ENCODE results near the gene PIK3CD. TPM values are rescaled to one million over a fixed set of nuclear protein-coding genes. Genes with fewer than 3 reads are reported as not detected.

PIK3CD gene
- total RNA-seq, 4 donors from 2014 or later, result 4.2 to 5.4 (median 5.0) TPM

DNA sequence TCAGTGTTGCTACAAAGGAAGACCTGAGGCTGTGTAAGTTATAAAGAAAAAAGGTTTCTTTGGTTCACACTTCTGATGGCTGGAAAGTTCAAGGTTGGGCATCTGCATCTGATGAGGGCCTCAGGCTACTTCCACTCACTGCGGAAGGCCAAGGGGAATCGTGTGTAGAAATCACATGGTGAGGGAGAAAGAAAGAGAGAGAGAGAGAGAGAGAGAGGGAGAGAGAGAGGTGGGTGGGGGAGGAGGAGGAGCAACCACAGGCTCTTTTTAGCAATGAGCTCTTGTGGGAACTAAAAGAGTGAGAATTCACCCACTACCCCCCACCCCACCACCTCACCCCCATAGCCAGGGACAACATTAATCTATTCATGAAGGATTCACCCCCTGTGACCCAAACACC, 112.4 kb downstream of the PIK3CD start:
- no peak for DNase-seq (ENCODE audit: low spot score in 2 of 2)
- TF ChIP-seq POLR2A (IDR thresholded peaks at IDR 0.05), result no peak
- TF ChIP-seq, protein P1, sequence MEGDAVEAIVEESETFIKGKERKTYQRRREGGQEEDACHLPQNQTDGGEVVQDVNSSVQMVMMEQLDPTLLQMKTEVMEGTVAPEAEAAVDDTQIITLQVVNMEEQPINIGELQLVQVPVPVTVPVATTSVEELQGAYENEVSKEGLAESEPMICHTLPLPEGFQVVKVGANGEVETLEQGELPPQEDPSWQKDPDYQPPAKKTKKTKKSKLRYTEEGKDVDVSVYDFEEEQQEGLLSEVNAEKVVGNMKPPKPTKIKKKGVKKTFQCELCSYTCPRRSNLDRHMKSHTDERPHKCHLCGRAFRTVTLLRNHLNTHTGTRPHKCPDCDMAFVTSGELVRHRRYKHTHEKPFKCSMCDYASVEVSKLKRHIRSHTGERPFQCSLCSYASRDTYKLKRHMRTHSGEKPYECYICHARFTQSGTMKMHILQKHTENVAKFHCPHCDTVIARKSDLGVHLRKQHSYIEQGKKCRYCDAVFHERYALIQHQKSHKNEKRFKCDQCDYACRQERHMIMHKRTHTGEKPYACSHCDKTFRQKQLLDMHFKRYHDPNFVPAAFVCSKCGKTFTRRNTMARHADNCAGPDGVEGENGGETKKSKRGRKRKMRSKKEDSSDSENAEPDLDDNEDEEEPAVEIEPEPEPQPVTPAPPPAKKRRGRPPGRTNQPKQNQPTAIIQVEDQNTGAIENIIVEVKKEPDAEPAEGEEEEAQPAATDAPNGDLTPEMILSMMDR (IDR thresholded peaks at IDR 0.05), result no peak
- 62 to 80% methylated on average over 2 of the region's 2 CpGs for WGBS, 2 donors
- intact Hi-C loops (cut with DNase I; ENCODE audit: low total_unique reads), result no loop called here
- H3K4me3 ChIP-seq (ENCODE audit: low read depth, poor library complexity, severe bottlenecking), result no peak overlapping the region

DNA sequence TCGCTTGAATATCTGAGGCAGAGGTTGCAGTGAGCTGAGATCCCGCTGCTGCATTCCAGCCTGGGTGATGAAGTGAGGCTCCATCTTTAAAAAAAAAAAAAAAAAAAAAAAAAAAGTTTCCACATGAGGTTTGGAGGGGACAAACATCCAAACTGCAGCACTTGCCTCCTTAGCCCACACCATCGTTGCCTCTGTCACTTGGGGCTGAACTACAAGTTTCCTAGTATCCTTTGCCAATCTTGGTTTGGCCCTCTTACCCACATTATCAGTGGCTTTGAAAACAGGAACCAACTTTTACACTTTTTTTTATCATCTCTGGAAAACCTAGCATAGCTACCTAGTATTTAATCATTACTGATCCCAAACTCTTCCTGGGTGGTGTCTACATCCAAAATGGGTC, 113.0 kb downstream of the PIK3CD start:
- TF ChIP-seq, protein P1 (IDR thresholded peaks at IDR 0.05), result no peak
- TF ChIP-seq POLR2A (IDR thresholded peaks at IDR 0.05), result no peak
- DNase-seq (ENCODE audit: low spot score in 2 of 2), result no peak
- WGBS, 2 donors, result 73 to 74% methylated on average over 3 of the region's 3 CpGs
- intact Hi-C loops (cut with DNase I; ENCODE audit: low total_unique reads), result no loop called here
- no peak overlapping the region for H3K4me3 ChIP-seq (ENCODE audit: low read depth, poor library complexity, severe bottlenecking)

DNA sequence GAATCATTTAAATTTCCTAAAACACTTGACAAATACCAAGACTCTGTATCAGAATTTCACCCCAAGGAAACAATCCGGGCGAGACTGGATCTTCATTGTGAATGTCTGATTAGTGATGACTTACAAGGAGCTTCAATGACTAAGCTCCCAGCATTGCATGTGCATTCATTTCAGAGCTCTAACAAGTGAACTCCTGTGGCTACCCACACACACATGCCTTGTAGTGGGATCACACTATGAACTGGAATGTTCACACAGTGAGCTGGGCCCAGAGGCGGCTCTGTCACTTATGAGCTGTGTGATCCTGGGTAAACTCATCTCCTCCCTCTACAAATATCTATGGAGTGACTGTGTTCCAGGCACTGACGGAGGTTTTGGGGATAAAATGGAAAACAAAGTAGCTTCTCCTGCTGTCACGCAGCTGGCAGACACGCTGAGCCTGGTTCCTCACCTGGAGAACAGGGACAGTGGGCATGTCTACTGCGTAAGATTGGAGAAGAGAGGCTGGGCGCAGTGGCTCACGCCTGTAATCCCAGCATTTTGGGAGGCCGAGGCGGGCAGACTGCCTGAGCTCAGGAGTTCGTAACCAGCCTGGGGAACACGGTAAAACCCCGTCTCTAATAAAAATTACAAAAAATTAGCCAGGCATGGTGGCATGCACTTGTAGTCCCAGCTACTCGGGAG, 115.4 kb downstream of the PIK3CD start:
- 87 to 93% methylated on average over 15 of the region's 15 CpGs for WGBS, 2 donors
- no peak overlapping the region for H3K4me3 ChIP-seq (ENCODE audit: low read depth, poor library complexity, severe bottlenecking)
- TF ChIP-seq POLR2A (IDR thresholded peaks at IDR 0.05), result no peak
- TF ChIP-seq, protein P1 (IDR thresholded peaks at IDR 0.05), result no peak
- intact Hi-C loops (cut with DNase I; ENCODE audit: low total_unique reads), result no loop called here
- no peak for DNase-seq (ENCODE audit: low spot score in 2 of 2)

DNA sequence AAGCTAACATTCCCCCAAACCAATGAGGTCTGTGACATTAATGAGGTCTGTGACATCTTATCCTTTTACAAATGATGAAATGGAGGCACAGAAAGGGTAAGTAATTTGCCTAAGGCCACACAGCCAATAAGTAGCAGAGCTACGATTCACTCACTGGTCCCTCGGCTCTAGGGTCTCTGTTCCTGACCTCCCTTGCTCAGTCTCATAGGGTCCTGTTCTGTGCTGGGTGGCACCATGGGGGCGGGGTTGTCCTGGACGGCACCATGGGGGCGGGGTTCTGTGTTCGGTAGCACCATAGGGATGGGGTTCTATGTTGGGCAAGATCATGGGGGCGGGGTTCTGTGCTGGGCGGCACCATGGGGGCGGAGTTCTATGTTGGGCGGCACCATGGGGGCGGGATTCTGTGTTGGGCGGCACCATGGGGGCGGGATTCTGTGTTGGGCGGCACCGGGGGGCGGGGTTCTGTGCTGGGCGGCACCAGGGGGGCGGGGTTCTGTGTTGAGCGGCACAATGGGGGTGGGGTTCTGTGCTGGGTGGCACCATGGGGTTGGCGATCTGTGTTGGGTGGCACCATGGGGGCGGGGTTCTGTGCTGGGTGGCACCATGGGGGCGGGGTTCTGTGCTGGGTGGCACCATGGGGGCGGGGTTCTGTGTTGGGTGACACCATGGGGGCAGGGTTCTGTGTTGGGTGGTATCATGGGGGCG, 116.6 kb downstream of the PIK3CD start:
- H3K4me3 ChIP-seq (ENCODE audit: low read depth, poor library complexity, severe bottlenecking), result no peak overlapping the region
- intact Hi-C loops (cut with DNase I; ENCODE audit: low total_unique reads), result no loop called here
- WGBS, 2 donors, result 75 to 89% methylated on average over 6 to 23 of the region's 24 CpGs
- no peak for TF ChIP-seq POLR2A (IDR thresholded peaks at IDR 0.05)
- TF ChIP-seq, protein P1 (IDR thresholded peaks at IDR 0.05), result no peak
- no peak for DNase-seq (ENCODE audit: low spot score in 2 of 2)

DNA sequence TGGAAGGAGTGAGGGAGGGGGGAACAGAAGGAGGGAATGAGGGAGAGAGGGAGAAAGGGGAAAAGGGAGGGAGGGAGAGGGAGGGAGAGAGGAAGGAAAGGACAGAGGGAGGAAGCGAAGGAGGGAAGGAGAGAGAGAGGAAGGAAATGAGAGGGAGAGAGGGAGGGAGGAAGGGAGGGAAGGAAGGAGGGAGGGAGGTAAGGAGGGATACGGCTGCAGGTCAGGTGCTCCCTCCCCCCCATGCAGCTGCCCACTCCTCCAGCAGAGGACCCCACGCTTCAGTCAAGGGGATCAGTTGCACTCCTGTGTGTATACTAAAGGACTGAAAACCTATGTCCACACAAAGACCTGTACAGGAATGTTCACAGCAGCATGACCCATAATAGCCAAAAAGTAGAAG, 117.5 kb downstream of the PIK3CD start:
- no peak for TF ChIP-seq POLR2A (IDR thresholded peaks at IDR 0.05)
- TF ChIP-seq, protein P1 (IDR thresholded peaks at IDR 0.05), result no peak
- intact Hi-C loops (cut with DNase I; ENCODE audit: low total_unique reads), result no loop called here
- no peak overlapping the region for H3K4me3 ChIP-seq (ENCODE audit: low read depth, poor library complexity, severe bottlenecking)
- WGBS, 2 donors, result 88% methylated on average over 3 of the region's 3 CpGs
- DNase-seq (ENCODE audit: low spot score in 2 of 2), result no peak
